ENCODE measurements around the gene SLC15A3.

The SLC15A3 gene

GRCh38 chr11:60918939-60919265 is 33.1 kb downstream of the SLC15A3 start:
- no peaks in the 10 kb centered on the region; the same call in 1 of the 2 replicates for H4K20me1 ChIP-seq (ENCODE audit: control insufficient read depth, insufficient read depth, low read depth, low read length)
- no peak for TF ChIP-seq EZH2phosphoT487 (IDR thresholded peaks at IDR 0.05; ENCODE audit: borderline replicate concordance, low read length)
- TF ChIP-seq CTCF (IDR thresholded peaks at IDR 0.05; ENCODE audit: low read depth, low read length, poor library complexity, severe bottlenecking): no peak
- H3K4me2 ChIP-seq (ENCODE audit: low read length): peak overlapping the region; percentile 40
- H3K9me2 ChIP-seq (replicated peaks; ENCODE audit: control insufficient read depth, low read length): no peaks in the 10 kb centered on the region
- H3F3A ChIP-seq (ENCODE audit: control insufficient read depth, insufficient read depth): no peaks in the 10 kb centered on the region; the same call in 1 of the 2 replicates
- 0 out of 2 replicates have a peak overlapping the region, but pooled peaks have one; percentile 5 for H3K27ac ChIP-seq (ENCODE audit: low read depth, low read length)
- peak overlapping the region; percentile 10; the same call in 1 of the 2 replicates for H3K4me3 ChIP-seq (ENCODE audit: low read length)
- H3K27me3 ChIP-seq (ENCODE audit: control insufficient read depth, low read length): no peaks in the 10 kb centered on the region
- H3K4me1 ChIP-seq (ENCODE audit: control insufficient read depth, low read length): peaks cover 45% of the 10 kb centered on the region
- H3K79me2 ChIP-seq (ENCODE audit: control insufficient read depth, low read length): peaks cover 59% of the 10 kb centered on the region
- H3K9me3 ChIP-seq (ENCODE audit: control insufficient read depth, insufficient read depth, low read length): no peaks in the 10 kb centered on the region
- H3K36me3 ChIP-seq (ENCODE audit: control insufficient read depth, low read length): peaks cover 71% of the 10 kb centered on the region

DNA sequence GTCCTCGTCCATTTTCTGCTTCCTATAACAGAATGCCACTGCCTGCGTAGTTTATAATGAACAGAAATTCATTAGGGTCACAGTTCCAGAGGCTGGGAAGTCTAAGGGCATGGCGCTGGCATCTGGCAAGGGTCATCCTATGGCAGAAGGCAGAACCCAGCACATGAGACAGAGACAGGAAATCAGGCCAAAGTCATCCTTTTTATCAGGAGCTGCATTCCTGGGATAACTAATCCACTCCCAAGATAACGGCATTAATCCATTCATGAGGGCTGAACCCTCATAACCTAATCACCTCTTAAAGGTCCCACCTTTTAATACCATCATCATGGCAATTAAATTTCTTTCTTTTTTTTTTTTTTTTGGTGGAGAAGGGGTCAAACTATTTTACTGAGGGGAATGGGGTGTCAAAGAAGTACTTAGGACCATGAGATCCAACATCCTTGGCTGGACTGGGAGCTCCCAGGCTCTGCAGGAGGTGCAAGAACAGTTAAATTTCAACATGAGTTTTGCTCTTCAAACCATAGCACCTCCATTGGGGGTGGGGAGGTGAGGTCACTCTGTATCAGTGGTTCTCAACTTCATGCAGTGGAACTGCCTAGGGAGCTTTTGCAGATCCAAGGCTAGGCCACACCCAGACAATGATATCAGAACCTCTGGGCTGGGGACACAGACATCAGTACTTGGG is 33.6 kb downstream of the SLC15A3 start:
- Histone ChIP-seq H3K27ac (ENCODE audit: low read depth, low read length) (no peak overlapping the region), H3K4me3 (ENCODE audit: low read length) (peak overlapping the region; percentile 10; the same call in 1 of the 2 replicates), H3K79me2 (ENCODE audit: control insufficient read depth, low read length) (peaks cover 59% of the 10 kb centered on the region), H3K9me2 (replicated peaks; ENCODE audit: control insufficient read depth, low read length) (no peaks in the 10 kb centered on the region), H4K20me1 (ENCODE audit: control insufficient read depth, insufficient read depth, low read depth, low read length) (no peaks in the 10 kb centered on the region; the same call in 1 of the 2 replicates), H3K4me2 (ENCODE audit: low read length) (peak overlapping the region; percentile 40), H3K9me3 (ENCODE audit: control insufficient read depth, insufficient read depth, low read length) (no peaks in the 10 kb centered on the region), H3K4me1 (ENCODE audit: control insufficient read depth, low read length) (peaks cover 45% of the 10 kb centered on the region), H3F3A (ENCODE audit: control insufficient read depth, insufficient read depth) (no peaks in the 10 kb centered on the region; the same call in 1 of the 2 replicates), H3K27me3 (ENCODE audit: control insufficient read depth, low read length) (no peaks in the 10 kb centered on the region), H3K36me3 (ENCODE audit: control insufficient read depth, low read length) (peaks cover 71% of the 10 kb centered on the region)
- TF ChIP-seq CTCF (IDR thresholded peaks at IDR 0.05; ENCODE audit: low read depth, low read length, poor library complexity, severe bottlenecking): no peak
- no peak for TF ChIP-seq EZH2phosphoT487 (IDR thresholded peaks at IDR 0.05; ENCODE audit: borderline replicate concordance, low read length)

DNA sequence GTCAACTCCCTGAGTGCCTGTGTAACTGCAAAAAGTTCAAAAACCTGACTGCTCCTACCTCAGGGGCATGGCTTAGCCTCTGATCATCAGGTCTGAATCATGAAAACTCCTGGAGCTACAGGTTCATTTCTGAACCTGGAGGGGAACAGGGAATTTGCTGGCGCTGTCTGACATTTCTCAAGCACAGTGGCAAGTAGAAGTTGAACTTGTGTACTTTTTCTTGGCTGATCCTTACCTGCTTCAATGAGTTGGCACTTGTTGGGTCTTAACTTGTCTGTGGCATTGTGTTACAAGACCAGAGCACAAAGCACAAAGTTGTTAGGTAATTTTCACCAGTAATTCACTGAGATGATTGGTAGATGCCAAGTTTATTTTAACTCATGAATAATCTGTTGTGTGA is 34.7 kb downstream of the SLC15A3 start:
- Histone ChIP-seq H3K27ac (ENCODE audit: low read depth, low read length) (no peak overlapping the region), H3F3A (ENCODE audit: control insufficient read depth, insufficient read depth) (peaks cover under 1% of the 10 kb centered on the region; the same call in 1 of the 2 replicates), H3K79me2 (ENCODE audit: control insufficient read depth, low read length) (peaks cover 59% of the 10 kb centered on the region), H3K36me3 (ENCODE audit: control insufficient read depth, low read length) (peaks cover 62% of the 10 kb centered on the region), H3K4me2 (ENCODE audit: low read length) (peak overlapping the region; percentile 88), H3K27me3 (ENCODE audit: control insufficient read depth, low read length) (no peaks in the 10 kb centered on the region), H3K9me2 (replicated peaks; ENCODE audit: control insufficient read depth, low read length) (no peaks in the 10 kb centered on the region), H3K4me3 (ENCODE audit: low read length) (no peak overlapping the region), H4K20me1 (ENCODE audit: control insufficient read depth, insufficient read depth, low read depth, low read length) (no peaks in the 10 kb centered on the region; the same call in 1 of the 2 replicates), H3K9me3 (ENCODE audit: control insufficient read depth, insufficient read depth, low read length) (no peaks in the 10 kb centered on the region), H3K4me1 (ENCODE audit: control insufficient read depth, low read length) (peaks cover 56% of the 10 kb centered on the region)
- TF ChIP-seq EZH2phosphoT487 (IDR thresholded peaks at IDR 0.05; ENCODE audit: borderline replicate concordance, low read length) (no peak), CTCF (IDR thresholded peaks at IDR 0.05; ENCODE audit: low read depth, low read length, poor library complexity, severe bottlenecking) (no peak)

Measured in DOHH2 (cell line).